Erythroblast (primary cell): Measurements from ENCODE around the gene ERMAP.

ENCODE experiments used
- GATA1 ChIP-seq: IDR thresholded peaks from 2 replicates; pipeline ENCODE4 v1.6.1; 2011; ENCODE audit warnings: low read depth, mild to moderate bottlenecking, control low read depth, low read length, moderate library complexity
- POLR2A ChIP-seq: IDR thresholded peaks from 2 replicates; pipeline ENCODE4 v1.6.1; 2011; ENCODE audit warnings: mild to moderate bottlenecking, low read length

- TF ChIP-seq POLR2A (no peak), GATA1 (no peak)
Observed at GRCh38 chr1:42851960-42852607, 35.2 kb downstream of the ERMAP start.
